Measurements from ENCODE around the gene SLC10A1. TPM values are rescaled to one million over a fixed set of nuclear protein-coding genes. Genes with fewer than 3 reads are reported as not detected.

Gene SLC10A1
- total RNA-seq, 1 experiment from 2014 or later = not detected

Other genes starting within 250 kb of the SLC10A1 start
- not detected in 2 replicates for gene CCDC177, start 222.4 kb downstream of the SLC10A1 start, total RNA-seq (2014; rRNA removed)
- 4.9 and 6.8 TPM in 2 replicates for gene SUSD6, start 185.6 kb downstream of the SLC10A1 start, total RNA-seq (2014; rRNA removed)
- 118 and 126 TPM in 2 replicates for gene SRSF5, start 30.1 kb downstream of the SLC10A1 start, total RNA-seq (2014; rRNA removed)
- gene SMOC1, start 82.2 kb upstream of the SLC10A1 start, total RNA-seq (2014; rRNA removed) = 0.06 and 0.32 TPM in 2 replicates

All from LHCN-M2 (cell line).